Calu3 (cell line): Measurements from ENCODE around the gene CD40. TPM values are rescaled to one million over a fixed set of nuclear protein-coding genes. Genes with fewer than 3 reads are reported as not detected.

Experiments used
- BruUV-seq: library from RNA; stranded (reverse); fragments of 400-500 nt; replicated peaks from 2 replicates; lab custom pipeline; 2021; lab: Mats Ljungman, UMichigan
- CTCF ChIA-PET: fragments of 300-600 bp; sonication (Branson Sonifier 250); formaldehyde crosslinking; loops from one replicate; lab custom pipeline; 2022; ENCODE audit warnings: antibody characterized with exemption; lab: Charles Lee
- DNase-seq: peaks from one replicate; pipeline ENCODE4 v3.0.0; 2022
- H3K27ac Mint-ChIP-seq: one replicate; pipeline ENCODE4 v1.8.0; 2022; ENCODE audit warnings: mixed read lengths; ENCODE audit not compliant: unreplicated experiment
- H3K27me3 Mint-ChIP-seq: one replicate; pipeline ENCODE4 v1.8.0; 2022; ENCODE audit warnings: mixed read lengths; ENCODE audit not compliant: unreplicated experiment
- H3K36me3 Mint-ChIP-seq: one replicate; pipeline ENCODE4 v1.8.0; 2022; ENCODE audit warnings: mild to moderate bottlenecking, moderate library complexity, mixed read lengths; ENCODE audit not compliant: insufficient read depth, unreplicated experiment
- H3K4me1 Mint-ChIP-seq: one replicate; pipeline ENCODE4 v1.8.0; 2022; ENCODE audit warnings: mild to moderate bottlenecking, low read depth, mixed read lengths; ENCODE audit not compliant: unreplicated experiment
- H3K4me3 Mint-ChIP-seq: one replicate; pipeline ENCODE4 v1.8.0; 2022; ENCODE audit warnings: mild to moderate bottlenecking, low read depth, moderate library complexity, mixed read lengths; ENCODE audit not compliant: unreplicated experiment
- H3K9me3 Mint-ChIP-seq: one replicate; pipeline ENCODE4 v1.8.0; 2022; ENCODE audit warnings: low read depth, mixed read lengths; ENCODE audit not compliant: unreplicated experiment
- intact Hi-C: fragments of 100-400 bp; cut with micrococcal nuclease; formaldehyde crosslinking; loops from one replicate; pipeline ENCODE4 v1.10.0; 2022; ENCODE audit not compliant: unreplicated experiment
- total RNA-seq: library from RNA; stranded (reverse); gene quantifications from 2 replicates; pipeline ENCODE4 v1.2.3, GENCODE V29; 2022
- TF ChIP-seq, protein P1 (sequence below): fragments of 200-600 bp; IDR thresholded peaks from one replicate; pipeline ENCODE4 v1.8.0; 2022; ENCODE audit warnings: antibody characterized with exemption; ENCODE audit not compliant: unreplicated experiment

Gene CD40
- total RNA-seq, 1 experiment from 2014 or later, result 13.6 TPM

GRCh38 chr20:46084805-46085178, 33.3 kb upstream of the CD40 start:
- H3K27ac Mint-ChIP-seq, result no peak overlapping the region
- peaks cover 19% of the 10 kb centered on the region for H3K36me3 Mint-ChIP-seq
- CTCF ChIA-PET, result interaction anchor here (0.9 kb wide), 1 partner anchor 18 kb away, joined by 3 read pairs; no protein-coding TSS in a partner anchor
- no peak overlapping the region for H3K4me3 Mint-ChIP-seq
- TF ChIP-seq, protein P1, sequence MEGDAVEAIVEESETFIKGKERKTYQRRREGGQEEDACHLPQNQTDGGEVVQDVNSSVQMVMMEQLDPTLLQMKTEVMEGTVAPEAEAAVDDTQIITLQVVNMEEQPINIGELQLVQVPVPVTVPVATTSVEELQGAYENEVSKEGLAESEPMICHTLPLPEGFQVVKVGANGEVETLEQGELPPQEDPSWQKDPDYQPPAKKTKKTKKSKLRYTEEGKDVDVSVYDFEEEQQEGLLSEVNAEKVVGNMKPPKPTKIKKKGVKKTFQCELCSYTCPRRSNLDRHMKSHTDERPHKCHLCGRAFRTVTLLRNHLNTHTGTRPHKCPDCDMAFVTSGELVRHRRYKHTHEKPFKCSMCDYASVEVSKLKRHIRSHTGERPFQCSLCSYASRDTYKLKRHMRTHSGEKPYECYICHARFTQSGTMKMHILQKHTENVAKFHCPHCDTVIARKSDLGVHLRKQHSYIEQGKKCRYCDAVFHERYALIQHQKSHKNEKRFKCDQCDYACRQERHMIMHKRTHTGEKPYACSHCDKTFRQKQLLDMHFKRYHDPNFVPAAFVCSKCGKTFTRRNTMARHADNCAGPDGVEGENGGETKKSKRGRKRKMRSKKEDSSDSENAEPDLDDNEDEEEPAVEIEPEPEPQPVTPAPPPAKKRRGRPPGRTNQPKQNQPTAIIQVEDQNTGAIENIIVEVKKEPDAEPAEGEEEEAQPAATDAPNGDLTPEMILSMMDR, result no peak
- H3K27me3 Mint-ChIP-seq, result no peaks in the 10 kb centered on the region
- no peaks in the 10 kb centered on the region for H3K9me3 Mint-ChIP-seq
- intact Hi-C loops, result loop anchor here (5.0 kb wide), 2 partner anchors 97 to 112 kb away; partner anchors contain the start of gene ZNF335
- DNase-seq, result no peak
- BruUV-seq, result no TSS peak
- H3K4me1 Mint-ChIP-seq, result peaks cover 39% of the 10 kb centered on the region

DNA sequence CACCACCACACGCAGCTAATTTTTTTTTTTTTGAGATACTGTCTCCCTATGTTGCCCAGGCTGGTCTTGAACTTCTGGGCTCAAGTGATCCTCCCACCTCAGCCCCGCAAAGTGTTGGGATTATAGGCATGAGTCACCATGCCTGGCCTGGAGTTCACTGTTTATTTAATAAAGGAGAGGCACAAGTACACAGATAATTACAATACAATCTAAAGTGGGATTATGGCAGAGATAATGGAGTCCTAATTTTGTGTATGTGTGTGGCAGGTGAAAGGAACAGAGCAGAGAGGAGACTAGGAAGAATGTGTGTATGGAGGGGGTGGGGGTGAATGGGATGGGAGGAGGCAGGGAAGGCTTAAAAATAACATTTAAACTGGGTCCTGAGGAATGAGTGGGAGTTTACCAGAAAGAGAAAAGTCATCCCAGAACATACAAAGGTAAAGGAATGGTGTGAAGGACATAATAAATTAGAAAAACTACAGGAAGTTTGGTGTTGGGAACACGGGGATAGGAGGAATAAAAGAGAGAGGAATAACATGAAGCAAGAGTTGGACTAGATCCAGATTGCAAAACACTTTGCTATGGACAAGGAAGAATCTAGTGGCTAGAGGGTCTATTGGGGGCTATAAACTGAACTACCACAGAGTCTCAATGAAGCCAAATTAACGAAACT, 32.8 kb upstream of the CD40 start:
- Mint-ChIP-seq H3K36me3 (peaks cover 25% of the 10 kb centered on the region), H3K9me3 (no peaks in the 10 kb centered on the region), H3K27ac (no peak overlapping the region), H3K27me3 (no peaks in the 10 kb centered on the region), H3K4me3 (no peak overlapping the region), H3K4me1 (peaks cover 39% of the 10 kb centered on the region)
- peak; percentile 29 for DNase-seq
- intact Hi-C loops, result loop anchor here (5.0 kb wide), 2 partner anchors 98 to 113 kb away; partner anchors contain the start of gene ZNF335
- CTCF ChIA-PET, result interaction anchor here (0.9 kb wide), 1 partner anchor 18 kb away, joined by 3 read pairs; no protein-coding TSS in a partner anchor
- no TSS peak for BruUV-seq
- TF ChIP-seq, protein P1, result no peak

DNA sequence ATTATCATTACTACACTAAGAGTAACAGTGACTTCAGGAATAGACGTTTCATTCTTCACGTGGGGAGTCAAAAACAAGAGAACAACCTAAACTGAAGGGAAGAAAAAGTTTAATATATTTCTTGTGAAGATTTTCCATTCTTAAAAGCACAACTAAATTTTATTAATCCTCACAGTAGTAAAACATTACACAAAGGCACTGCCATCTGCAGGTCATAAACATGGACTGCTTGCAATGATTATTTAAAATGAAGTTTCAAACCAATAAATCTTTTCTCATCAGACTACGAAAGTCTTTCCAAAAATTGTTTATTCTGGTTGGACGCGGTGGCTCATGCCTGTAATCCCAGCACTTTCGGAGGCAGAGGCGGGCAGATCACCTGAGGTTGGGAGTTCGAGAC, 31.0 kb upstream of the CD40 start:
- Mint-ChIP-seq H3K36me3 (peaks cover 26% of the 10 kb centered on the region), H3K27me3 (no peaks in the 10 kb centered on the region), H3K4me1 (peaks cover 39% of the 10 kb centered on the region), H3K9me3 (no peaks in the 10 kb centered on the region), H3K27ac (no peak overlapping the region), H3K4me3 (no peak overlapping the region)
- BruUV-seq, result no TSS peak
- CTCF ChIA-PET, result no interaction called here
- intact Hi-C loops, result loop anchor here (2.0 to 5.0 kb wide), 3 partner anchors 64 to 115 kb away; partner anchors contain the start of gene ZNF335
- DNase-seq, result no peak
- TF ChIP-seq, protein P1, result no peak

GRCh38 chr20:46088409-46089166, 29.5 kb upstream of the CD40 start:
- Mint-ChIP-seq H3K9me3 (no peaks in the 10 kb centered on the region), H3K27me3 (no peaks in the 10 kb centered on the region), H3K27ac (no peak overlapping the region), H3K4me3 (peak overlapping the region; percentile 68), H3K36me3 (peaks cover 26% of the 10 kb centered on the region), H3K4me1 (peaks cover 39% of the 10 kb centered on the region)
- no TSS peak for BruUV-seq
- TF ChIP-seq, protein P1, result no peak
- intact Hi-C loops, result loop anchor here (5.0 kb wide), 2 partner anchors 101 to 116 kb away; partner anchors contain the start of gene ZNF335
- CTCF ChIA-PET, result interaction anchor here (0.6 to 1.4 kb wide), 8 partner anchors 10 to 276 kb away, joined by 3 to 14 read pairs (median 4); no protein-coding TSS in a partner anchor
- DNase-seq, result peak; percentile 23
